Neuronal stem cell (in vitro differentiated cells): ENCODE measurements around the gene CTDSP2.

Experiments used
- DNase-seq: peaks from one replicate; pipeline ENCODE4 v3.0.0-alpha.2; 2013; ENCODE audit warnings: low spot score
- H2AFZ ChIP-seq: one replicate; pipeline ENCODE4 v1.6.1; 2013; ENCODE audit warnings: mild to moderate bottlenecking, low read length, inconsistent platforms
- H2AK5ac ChIP-seq: 2 replicates; pipeline ENCODE4 v1.6.1; 2013; ENCODE audit warnings: low read depth, mild to moderate bottlenecking, inconsistent platforms, low read length, moderate library complexity, mixed read lengths
- H2BK120ac ChIP-seq: 2 replicates; pipeline ENCODE4 v1.6.1; 2013; ENCODE audit warnings: low read depth, mild to moderate bottlenecking, inconsistent platforms, low read length, moderate library complexity, mixed read lengths
- H2BK12ac ChIP-seq: one replicate; pipeline ENCODE4 v1.6.1; 2013; ENCODE audit warnings: low read length, inconsistent platforms
- H2BK15ac ChIP-seq: 2 replicates; pipeline ENCODE4 v1.6.1; 2013; ENCODE audit warnings: mild to moderate bottlenecking, low read length, inconsistent platforms, mixed read lengths
- H2BK5ac ChIP-seq: one replicate; pipeline ENCODE4 v1.6.1; 2013; ENCODE audit warnings: inconsistent platforms, mild to moderate bottlenecking, low read length, moderate library complexity
- H3K14ac ChIP-seq: one replicate; pipeline ENCODE4 v1.6.1; 2013; ENCODE audit warnings: low read length, inconsistent platforms
- H3K18ac ChIP-seq: 2 replicates; pipeline ENCODE4 v1.6.1; 2013; ENCODE audit warnings: low read length, inconsistent platforms
- H3K23ac ChIP-seq: 2 replicates; pipeline ENCODE4 v1.6.1; 2013; ENCODE audit warnings: low read depth, mild to moderate bottlenecking, mixed read lengths, low read length, inconsistent platforms; ENCODE audit not compliant: poor library complexity
- H3K27ac ChIP-seq: replicated peaks from 3 replicates; pipeline ENCODE4 v1.5.1; 2013; ENCODE audit warnings: low read length, inconsistent platforms
- H3K27me3 ChIP-seq, 3 experiments: 2 replicates each; pipeline ENCODE4 v1.6.1; 2013; ENCODE audit warnings: low read length in 3 of 3, mild to moderate bottlenecking in 2 of 3, inconsistent platforms in 1 of 3, low read depth in 1 of 3, mixed read lengths in 1 of 3, moderate library complexity in 1 of 3; ENCODE audit not compliant: control insufficient read depth in 3 of 3, insufficient read depth in 3 of 3
- H3K36me3 ChIP-seq, 2 donors: replicated peaks in 1 of 2; 2 replicates each; pipeline ENCODE4 v1.6.1; 2013; ENCODE audit warnings: low read length in 2 of 2; ENCODE audit not compliant: control insufficient read depth in 2 of 2, insufficient read depth in 2 of 2
- H3K4ac ChIP-seq: 2 replicates; pipeline ENCODE4 v1.6.1; 2013; ENCODE audit warnings: inconsistent platforms, mild to moderate bottlenecking, low read length, moderate library complexity
- H3K4me1 ChIP-seq, 2 donors: 1 replicate in 1 of 2; 2 replicates in 1 of 2; pipeline ENCODE4 v1.6.1; 2013; ENCODE audit warnings: low read length in 2 of 2, low read depth in 1 of 2; ENCODE audit not compliant: control insufficient read depth in 2 of 2, insufficient read depth in 1 of 2
- H3K4me2 ChIP-seq: one replicate; pipeline ENCODE4 v1.6.1; 2013; ENCODE audit warnings: mild to moderate bottlenecking, low read length, inconsistent platforms; ENCODE audit not compliant: insufficient read depth, poor library complexity, severe bottlenecking
- H3K4me3 ChIP-seq, 2 donors: 2 replicates each; pipeline ENCODE4 v1.5.1; 2013; ENCODE audit warnings: low read length in 2 of 2, mild to moderate bottlenecking in 2 of 2, inconsistent platforms in 1 of 2, moderate library complexity in 1 of 2
- H3K79me1 ChIP-seq: one replicate; pipeline ENCODE4 v1.6.1; 2013; ENCODE audit warnings: low read depth, mild to moderate bottlenecking, inconsistent platforms, low read length, moderate library complexity
- H3K9ac ChIP-seq: one replicate; pipeline ENCODE4 v1.6.1; 2013; ENCODE audit warnings: mild to moderate bottlenecking, low read depth, low read length, inconsistent platforms; ENCODE audit not compliant: poor library complexity
- H3K9me3 ChIP-seq, 2 donors: replicated peaks in 1 of 2; 2 replicates each; pipeline versions ENCODE3 to v1.6.1; 2013; ENCODE audit warnings: low read length in 2 of 2, mild to moderate bottlenecking in 2 of 2, inconsistent platforms in 1 of 2, low read depth in 1 of 2, mixed read lengths in 1 of 2, moderate library complexity in 1 of 2; ENCODE audit not compliant: control insufficient read depth in 2 of 2, insufficient read depth in 1 of 2
- H4K8ac ChIP-seq: one replicate; pipeline ENCODE4 v1.6.1; 2013; ENCODE audit warnings: low read depth, mild to moderate bottlenecking, inconsistent platforms, low read length, moderate library complexity
- H4K91ac ChIP-seq: one replicate; pipeline ENCODE4 v1.6.1; 2013; ENCODE audit warnings: low read length, low read depth, mild to moderate bottlenecking, inconsistent platforms; ENCODE audit not compliant: poor library complexity
- WGBS, 2 donors: extraction: QIAGEN DNeasy Blood & Tissue Kit; methylation state at CpG; one replicate each; pipeline ENCODE4 v1.1.7; 2013; ENCODE audit warnings: missing lambda C conversion rate in 2 of 2, mixed read lengths in 1 of 2; ENCODE audit not compliant: insufficient read length in 2 of 2, insufficient replicate concordance in 1 of 2; ENCODE audit errors: extremely low coverage in 2 of 2; 5-methylcytosine and 5-hydroxymethylcytosine counted together

CTDSP2 gene

GRCh38 chr12:57817261-57817989 lies 29.1 kb downstream of the CTDSP2 start:
- Histone ChIP-seq H3K14ac (no peak overlapping the region), H2BK12ac (no peak overlapping the region), H2AFZ (no peak overlapping the region), H2BK120ac (no peak overlapping the region), H3K23ac (no peak overlapping the region), H3K4me1 (no peaks in the 10 kb centered on the region), H3K4ac (no peak overlapping the region), H3K4me3 (no peak overlapping the region), H2BK5ac (peak overlapping the region; percentile 54), H2BK15ac (no peak overlapping the region), H3K9ac (no peak overlapping the region), H4K8ac (no peak overlapping the region), H3K27ac (no peak overlapping the region), H3K79me1 (no peaks in the 10 kb centered on the region), H3K18ac (no peak overlapping the region), H3K9me3 (no peaks in the 10 kb centered on the region), H3K27me3 (peaks cover 0 to 2% (median 0%) of the 10 kb centered on the region in 3 experiments), H4K91ac (no peak overlapping the region), H2AK5ac (no peak overlapping the region), H3K36me3 (peaks cover 11 to 51% of the 10 kb centered on the region in 2 donors), H3K4me2 (no peak overlapping the region)
- no peak for DNase-seq
- WGBS, 2 donors: no CpG with 5 or more reads among the region's 8 CpGs

GRCh38 chr12:57816855-57817151 lies 29.7 kb downstream of the CTDSP2 start:
- Histone ChIP-seq H3K18ac (no peak overlapping the region), H3K14ac (no peak overlapping the region), H2BK15ac (no peak overlapping the region), H2AK5ac (no peak overlapping the region), H3K4me2 (no peak overlapping the region), H3K4me3 (no peak overlapping the region), H3K79me1 (no peaks in the 10 kb centered on the region), H2BK12ac (no peak overlapping the region), H3K4me1 (no peaks in the 10 kb centered on the region), H2AFZ (no peak overlapping the region), H3K23ac (no peak overlapping the region), H3K27me3 (peaks cover 0 to 2% (median 0%) of the 10 kb centered on the region in 3 experiments), H4K8ac (no peak overlapping the region), H3K27ac (no peak overlapping the region), H2BK120ac (no peak overlapping the region), H4K91ac (no peak overlapping the region), H3K9me3 (no peaks in the 10 kb centered on the region), H2BK5ac (no peak overlapping the region), H3K9ac (no peak overlapping the region), H3K4ac (no peak overlapping the region), H3K36me3 (peaks cover 7 to 45% of the 10 kb centered on the region in 2 donors)
- WGBS, 2 donors: no CpG with 5 or more reads among the region's 5 CpGs
- DNase-seq: no peak

- H3K9me3 ChIP-seq: no peaks in the 10 kb centered on the region
- H2AFZ ChIP-seq: no peak overlapping the region
- H3K18ac ChIP-seq: no peak overlapping the region
- WGBS, 2 donors: no CpG with 5 or more reads among the region's 3 CpGs
- H3K4me3 ChIP-seq: no peak overlapping the region
- no peak overlapping the region for H2BK12ac ChIP-seq
- no peak overlapping the region for H3K9ac ChIP-seq
- H4K8ac ChIP-seq: no peak overlapping the region
- H3K79me1 ChIP-seq: no peaks in the 10 kb centered on the region
- peaks cover 6 to 39% of the 10 kb centered on the region in 2 donors for H3K36me3 ChIP-seq
- DNase-seq: no peak
- H2AK5ac ChIP-seq: no peak overlapping the region
- H4K91ac ChIP-seq: no peak overlapping the region
- H3K4me2 ChIP-seq: no peak overlapping the region
- H2BK15ac ChIP-seq: no peak overlapping the region
- no peak overlapping the region for H3K4ac ChIP-seq
- no peak overlapping the region for H3K27ac ChIP-seq
- no peak overlapping the region for H3K14ac ChIP-seq
- peaks cover 0 to 2% (median 0%) of the 10 kb centered on the region in 3 experiments for H3K27me3 ChIP-seq
- no peak overlapping the region for H2BK5ac ChIP-seq
- H3K4me1 ChIP-seq: no peaks in the 10 kb centered on the region
- H2BK120ac ChIP-seq: no peak overlapping the region
- no peak overlapping the region for H3K23ac ChIP-seq
Observed at GRCh38 chr12:57816001-57816854, 30.3 kb downstream of the CTDSP2 start.
